DND-41 (cell line): ENCODE results near the gene NHLRC2.

ENCODE experiments used
- ATAC-seq: fragments of 200-7000 bp; cut with Tn5 transposase; 3 replicates; pipeline ENCODE4 v1.9.1; 2021; ENCODE audit warnings: low read depth; ENCODE audit not compliant: insufficient read depth
- DNase-seq: peaks from one replicate; pipeline ENCODE4 v3.0.0-alpha.2; 2020
- H2AFZ ChIP-seq: 2 replicates; pipeline ENCODE4 v1.6.0; 2012; ENCODE audit warnings: low read depth, low read length
- H3K27ac ChIP-seq: 2 replicates; pipeline ENCODE4 v1.5.1; 2012; ENCODE audit warnings: low read length, inconsistent platforms
- H3K27me3 ChIP-seq: fragments of 200-600 bp; sonication (generic); 2 replicates; pipeline ENCODE4 v1.6.0; 2012; ENCODE audit warnings: low read length, mild to moderate bottlenecking, inconsistent platforms; ENCODE audit not compliant: insufficient read depth, poor library complexity
- H3K36me3 ChIP-seq: 2 replicates; pipeline ENCODE4 v1.5.1; 2012; ENCODE audit warnings: low read length, inconsistent platforms; ENCODE audit not compliant: insufficient read depth
- H3K4me1 ChIP-seq: 2 replicates; pipeline ENCODE4 v1.5.1; 2012; ENCODE audit warnings: mild to moderate bottlenecking, low read length; ENCODE audit not compliant: insufficient read depth
- H3K4me2 ChIP-seq: 2 replicates; pipeline ENCODE4 v1.6.0; 2012; ENCODE audit warnings: mild to moderate bottlenecking, moderate library complexity, low read length, inconsistent platforms; ENCODE audit not compliant: insufficient read depth
- H3K4me3 ChIP-seq, 2 experiments: fragments of 200-600 bp in 1 of 2; shearing (Covaris generic) in 1 of 2; 2 replicates each; pipeline ENCODE4 v1.5.1; 2012 to 2016; ENCODE audit warnings: inconsistent platforms in 2 of 2, low read length in 2 of 2, mild to moderate bottlenecking in 2 of 2, low read depth in 1 of 2, moderate library complexity in 1 of 2
- H3K79me2 ChIP-seq: 2 replicates; pipeline ENCODE4 v1.6.0; 2012; ENCODE audit warnings: low read length, inconsistent platforms; ENCODE audit not compliant: insufficient read depth
- H3K9ac ChIP-seq: 2 replicates; pipeline ENCODE4 v1.6.0; 2012; ENCODE audit warnings: low read depth, mild to moderate bottlenecking, inconsistent platforms, low read length, moderate library complexity
- H3K9me3 ChIP-seq: 2 replicates; pipeline ENCODE4 v1.5.1; 2012; ENCODE audit warnings: low read length, moderate library complexity, mild to moderate bottlenecking, inconsistent platforms; ENCODE audit not compliant: insufficient read depth, severe bottlenecking
- H4K20me1 ChIP-seq: 2 replicates; pipeline ENCODE4 v1.6.0; 2012; ENCODE audit warnings: low read length; ENCODE audit not compliant: insufficient read depth
- EZH2 ChIP-seq: IDR thresholded peaks from 3 replicates; pipeline ENCODE4 v1.6.1; 2012; ENCODE audit warnings: borderline replicate concordance, low read depth, mild to moderate bottlenecking, moderate library complexity, low read length, inconsistent platforms; ENCODE audit not compliant: severe bottlenecking
- TF ChIP-seq, protein P1 (sequence below): IDR thresholded peaks from 2 replicates; pipeline ENCODE4 v1.5.1; 2012; ENCODE audit warnings: borderline replicate concordance, low read length, moderate library complexity, mild to moderate bottlenecking; ENCODE audit not compliant: poor library complexity, severe bottlenecking; ENCODE audit errors: extremely low read depth

NHLRC2 gene

DNA sequence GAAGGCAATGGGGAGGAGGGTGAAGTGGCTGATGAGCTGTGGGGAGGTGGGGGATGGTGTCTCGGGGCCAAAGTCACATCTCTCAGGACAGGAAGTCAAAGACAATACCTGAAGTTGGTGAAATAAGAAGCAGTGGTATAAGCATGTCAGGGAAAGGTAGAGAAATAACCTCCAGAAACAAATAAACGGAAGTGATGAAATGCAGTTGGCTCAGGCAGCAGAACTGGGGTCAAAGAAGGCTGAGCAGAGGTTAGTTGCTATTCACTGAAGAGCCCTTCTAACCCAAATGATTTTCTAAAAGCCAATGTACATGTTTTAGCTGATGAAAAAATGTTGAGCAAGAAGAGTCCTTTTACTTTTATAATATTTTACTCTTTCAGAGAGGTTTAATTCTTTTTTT is 110.6 kb downstream of the NHLRC2 start:
- Histone ChIP-seq H3K79me2 (no peaks in the 10 kb centered on the region), H3K4me3 (no peak overlapping the region), H2AFZ (no peak overlapping the region), H4K20me1 (peaks cover 11% of the 10 kb centered on the region; the same call in 1 of the 2 replicates), H3K27me3 (no peaks in the 10 kb centered on the region), H3K4me2 (no peak overlapping the region), H3K9me3 (peaks cover 7% of the 10 kb centered on the region), H3K4me1 (peaks cover 29% of the 10 kb centered on the region), H3K27ac (no peak overlapping the region), H3K9ac (no peak overlapping the region), H3K36me3 (no peaks in the 10 kb centered on the region)
- DNase-seq (no peak), ATAC-seq (no peak)
- TF ChIP-seq, protein P1, sequence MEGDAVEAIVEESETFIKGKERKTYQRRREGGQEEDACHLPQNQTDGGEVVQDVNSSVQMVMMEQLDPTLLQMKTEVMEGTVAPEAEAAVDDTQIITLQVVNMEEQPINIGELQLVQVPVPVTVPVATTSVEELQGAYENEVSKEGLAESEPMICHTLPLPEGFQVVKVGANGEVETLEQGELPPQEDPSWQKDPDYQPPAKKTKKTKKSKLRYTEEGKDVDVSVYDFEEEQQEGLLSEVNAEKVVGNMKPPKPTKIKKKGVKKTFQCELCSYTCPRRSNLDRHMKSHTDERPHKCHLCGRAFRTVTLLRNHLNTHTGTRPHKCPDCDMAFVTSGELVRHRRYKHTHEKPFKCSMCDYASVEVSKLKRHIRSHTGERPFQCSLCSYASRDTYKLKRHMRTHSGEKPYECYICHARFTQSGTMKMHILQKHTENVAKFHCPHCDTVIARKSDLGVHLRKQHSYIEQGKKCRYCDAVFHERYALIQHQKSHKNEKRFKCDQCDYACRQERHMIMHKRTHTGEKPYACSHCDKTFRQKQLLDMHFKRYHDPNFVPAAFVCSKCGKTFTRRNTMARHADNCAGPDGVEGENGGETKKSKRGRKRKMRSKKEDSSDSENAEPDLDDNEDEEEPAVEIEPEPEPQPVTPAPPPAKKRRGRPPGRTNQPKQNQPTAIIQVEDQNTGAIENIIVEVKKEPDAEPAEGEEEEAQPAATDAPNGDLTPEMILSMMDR: no peak
- no peak for TF ChIP-seq EZH2

DNA sequence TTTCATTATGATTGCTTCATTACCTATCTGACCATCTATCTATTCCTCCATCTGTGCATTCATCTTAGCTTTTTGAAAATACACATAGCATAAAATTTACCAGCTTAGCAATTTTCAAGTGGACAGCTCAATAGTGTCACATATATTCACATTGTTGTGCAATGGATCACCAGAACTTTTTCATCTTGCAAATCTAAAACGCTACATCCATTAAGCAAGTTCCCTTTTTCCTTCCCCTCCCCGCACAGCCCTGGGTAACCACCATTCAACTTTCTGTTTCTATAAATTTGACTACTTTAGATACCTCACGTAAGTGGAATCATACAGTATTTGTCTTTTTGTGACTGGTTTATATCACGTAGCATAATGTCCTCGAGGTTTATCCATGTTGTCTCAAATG is 111.2 kb downstream of the NHLRC2 start:
- Histone ChIP-seq H3K27ac (no peak overlapping the region), H3K79me2 (no peaks in the 10 kb centered on the region), H2AFZ (no peak overlapping the region), H3K27me3 (no peaks in the 10 kb centered on the region), H3K36me3 (no peaks in the 10 kb centered on the region), H4K20me1 (peaks cover 5% of the 10 kb centered on the region; the same call in 1 of the 2 replicates), H3K4me3 (no peak overlapping the region), H3K9me3 (peaks cover 7% of the 10 kb centered on the region), H3K4me1 (peaks cover 23% of the 10 kb centered on the region), H3K9ac (no peak overlapping the region), H3K4me2 (no peak overlapping the region)
- TF ChIP-seq, protein P1: no peak
- TF ChIP-seq EZH2: no peak
- no peak for DNase-seq
- ATAC-seq: no peak
